Stimulated activated CD8-positive, alpha-beta memory T cell treated with anti-CD3 and anti-CD28 coated beads, Interleukin-7, amount 100 ng/mL, for 4 hours (primary cell): Measurements from ENCODE around the gene WNK2.

ENCODE experiments used
- DNase-seq, 2 donors: peaks; one replicate each; pipeline ENCODE4 v3.0.0-alpha.2; 2020; ENCODE audit warnings: low read depth in 2 of 2

Gene WNK2

GRCh38 chr9:93161786-93162562 is 22.0 kb upstream of the WNK2 start:
- DNase-seq, result no peak

GRCh38 chr9:93164085-93164484 is 19.9 kb upstream of the WNK2 start:
- DNase-seq, result no peak

GRCh38 chr9:93166699-93167098 is 17.2 kb upstream of the WNK2 start:
- no peak for DNase-seq

GRCh38 chr9:93167185-93167584 is 16.8 kb upstream of the WNK2 start:
- DNase-seq, result no peak

GRCh38 chr9:93167838-93168237 is 16.1 kb upstream of the WNK2 start:
- no peak for DNase-seq

- DNase-seq, result no peak
Measured at GRCh38 chr9:93168581-93168980, 15.4 kb upstream of the WNK2 start.

- no peak for DNase-seq
Measured at GRCh38 chr9:93169444-93169843, 14.5 kb upstream of the WNK2 start.

GRCh38 chr9:93170571-93170970 is 13.4 kb upstream of the WNK2 start:
- DNase-seq, result no peak

GRCh38 chr9:93171261-93171990 is 12.5 kb upstream of the WNK2 start:
- DNase-seq, result no peak

GRCh38 chr9:93172666-93173364 is 11.1 kb upstream of the WNK2 start:
- DNase-seq, result no peak

GRCh38 chr9:93173365-93174051 is 10.4 kb upstream of the WNK2 start:
- DNase-seq, result no peak

GRCh38 chr9:93174976-93175375 is 9.0 kb upstream of the WNK2 start:
- no peak for DNase-seq

- no peak for DNase-seq
Measured at GRCh38 chr9:93177676-93178075, 6.3 kb upstream of the WNK2 start.

GRCh38 chr9:93178851-93179786 is 4.8 kb upstream of the WNK2 start:
- DNase-seq, result no peak

- DNase-seq, result no peak
Measured at GRCh38 chr9:93180938-93181337, 3.0 kb upstream of the WNK2 start.

- no peak for DNase-seq
Measured at GRCh38 chr9:93181672-93182435, 2.1 kb upstream of the WNK2 start.

- no peak for DNase-seq
Measured at GRCh38 chr9:93182572-93182971, 1.4 kb upstream of the WNK2 start.

GRCh38 chr9:93183131-93183662 is 742 bp upstream of the WNK2 start:
- no peak for DNase-seq

GRCh38 chr9:93184432-93185265 is 710 bp downstream of the WNK2 start:
- peak in 1 of 2 donors; percentile 13 for DNase-seq
